GM23338 (cell line): ENCODE results near the gene THADA. TPM values are rescaled to one million over a fixed set of nuclear protein-coding genes. Genes with fewer than 3 reads are reported as not detected.

Experiments used
- ATAC-seq: fragments of 200-7000 bp; cut with Tn5 transposase; 3 replicates; pipeline ENCODE4 v1.9.1; 2020
- DNase-seq: peaks from one replicate; pipeline ENCODE4 v3.0.0-alpha.2; 2015; ENCODE audit warnings: low spot score
- H2AFZ ChIP-seq: fragments of 200-600 bp; sonication (generic); 2 replicates; pipeline ENCODE4 v1.8.0; 2016; ENCODE audit warnings: antibody characterized with exemption, mild to moderate bottlenecking, moderate library complexity
- H3F3A ChIP-seq: fragments of 200-600 bp; sonication (generic); replicated peaks from 2 replicates; pipeline ENCODE4 v1.8.0; 2017; ENCODE audit warnings: antibody characterized with exemption, mixed run types, low read depth
- H3K27ac ChIP-seq: fragments of 200-600 bp; sonication (generic); 2 replicates; pipeline ENCODE4 v1.6.1; 2016; ENCODE audit warnings: low read depth
- H3K27me3 ChIP-seq: fragments of 200-600 bp; sonication (generic); 2 replicates; pipeline ENCODE4 v1.8.0; 2016; ENCODE audit warnings: mild to moderate bottlenecking, mixed run types, moderate library complexity; ENCODE audit not compliant: insufficient read depth
- H3K36me3 ChIP-seq: fragments of 200-600 bp; sonication (generic); 2 replicates; pipeline ENCODE4 v1.8.0; 2016; ENCODE audit warnings: mild to moderate bottlenecking; ENCODE audit not compliant: insufficient read depth
- H3K4me1 ChIP-seq: fragments of 200-600 bp; sonication (generic); 2 replicates; pipeline ENCODE4 v1.8.0; 2016; ENCODE audit warnings: mild to moderate bottlenecking, moderate library complexity; ENCODE audit not compliant: insufficient read depth
- H3K4me2 ChIP-seq: fragments of 200-600 bp; sonication (generic); 2 replicates; pipeline ENCODE4 v1.7.1; 2017; ENCODE audit warnings: mixed run types
- H3K4me3 ChIP-seq: fragments of 200-600 bp; sonication (generic); 2 replicates; pipeline ENCODE4 v1.6.1; 2016; ENCODE audit warnings: mixed run types
- H3K79me2 ChIP-seq: fragments of 200-600 bp; sonication (generic); replicated peaks from 2 replicates; pipeline ENCODE4 v1.8.0; 2017; ENCODE audit warnings: mild to moderate bottlenecking; ENCODE audit not compliant: insufficient read depth
- H3K9me2 ChIP-seq: fragments of 200-600 bp; sonication (generic); 2 replicates; pipeline ENCODE4 v1.8.0; 2017; ENCODE audit not compliant: insufficient read depth
- H4K20me1 ChIP-seq: fragments of 200-600 bp; sonication (generic); replicated peaks from 2 replicates; pipeline ENCODE4 v1.8.0; 2017; ENCODE audit warnings: mild to moderate bottlenecking; ENCODE audit not compliant: insufficient read depth
- H3K27ac Mint-ChIP-seq: 2 replicates; pipeline ENCODE4 v1.8.0; 2020; ENCODE audit warnings: inconsistent platforms, mild to moderate bottlenecking, moderate library complexity, mixed read lengths
- H3K27me3 Mint-ChIP-seq: 3 replicates; pipeline ENCODE4 v1.8.0; 2022; ENCODE audit warnings: low read depth, mild to moderate bottlenecking, moderate library complexity, mixed read lengths, inconsistent platforms; ENCODE audit not compliant: insufficient read depth, poor library complexity
- H3K36me3 Mint-ChIP-seq: 3 replicates; pipeline ENCODE4 v1.8.0; 2021; ENCODE audit warnings: low read depth, mild to moderate bottlenecking, inconsistent platforms, moderate library complexity, mixed read lengths
- H3K4me1 Mint-ChIP-seq: 3 replicates; pipeline ENCODE4 v1.8.0; 2020; ENCODE audit warnings: mild to moderate bottlenecking, inconsistent platforms, mixed read lengths
- H3K4me3 Mint-ChIP-seq: 3 replicates; pipeline ENCODE4 v1.8.0; 2021; ENCODE audit warnings: moderate library complexity, mild to moderate bottlenecking, inconsistent platforms, mixed read lengths
- H3K9me3 Mint-ChIP-seq: 3 replicates; pipeline ENCODE4 v1.8.0; 2020; ENCODE audit warnings: moderate library complexity, mild to moderate bottlenecking, inconsistent platforms, mixed read lengths
- CTCF ChIP-seq, 2 experiments: fragments of 200-600 bp in 1 of 2; sonication (generic) in 1 of 2; conservative IDR thresholded peaks; 2 replicates each; pipeline versions ENCODE4 v1.5.1 to v1.6.1; 2016 to 2017; ENCODE audit warnings: antibody characterized with exemption in 2 of 2, low read depth in 2 of 2, mild to moderate bottlenecking in 2 of 2, moderate library complexity in 1 of 2
- ETS1 ChIP-seq: IDR thresholded peaks from 2 replicates; pipeline ENCODE4 v1.6.1; 2016; ENCODE audit warnings: antibody characterized with exemption
- EZH2phosphoT487 ChIP-seq: fragments of 200-600 bp; sonication (generic); IDR thresholded peaks from one replicate; pipeline ENCODE4 v1.8.1; 2018; ENCODE audit warnings: antibody characterized with exemption; ENCODE audit not compliant: unreplicated experiment
- JUNB ChIP-seq: IDR thresholded peaks from one replicate; pipeline ENCODE4 v1.6.1; 2016; ENCODE audit warnings: antibody characterized with exemption; ENCODE audit not compliant: unreplicated experiment
- NANOG ChIP-seq: IDR thresholded peaks from 2 replicates; pipeline ENCODE4 v1.6.1; 2016; ENCODE audit warnings: antibody characterized with exemption, borderline replicate concordance
- POLR2AphosphoS5 ChIP-seq: IDR thresholded peaks from 2 replicates; pipeline ENCODE4 v1.6.1; 2016; ENCODE audit warnings: antibody characterized with exemption, low read depth
- REST ChIP-seq: IDR thresholded peaks from one replicate; pipeline ENCODE4 v1.6.1; 2018; ENCODE audit warnings: antibody characterized with exemption; ENCODE audit not compliant: unreplicated experiment
- STAT1 ChIP-seq: IDR thresholded peaks from one replicate; pipeline ENCODE4 v1.6.1; 2016; ENCODE audit warnings: antibody characterized with exemption; ENCODE audit not compliant: unreplicated experiment
- ZNF114 ChIP-seq: fragments of 250-450 bp; sonication (Bioruptor Pico); IDR thresholded peaks from 2 replicates; pipeline ENCODE4 v1.5.0; 2020; ENCODE audit warnings: mild to moderate bottlenecking, moderate library complexity
- ZNF331 ChIP-seq: fragments of 250-450 bp; sonication (Bioruptor Pico); IDR thresholded peaks from 2 replicates; pipeline ENCODE4 v1.5.0; 2020; ENCODE audit warnings: low read depth, mild to moderate bottlenecking, moderate library complexity
- ZNF462 ChIP-seq: fragments of 250-450 bp; sonication (Bioruptor Pico); IDR thresholded peaks from 2 replicates; pipeline ENCODE4 v1.5.0; 2020; ENCODE audit warnings: mild to moderate bottlenecking, moderate library complexity
- polyA plus RNA-seq: library from polyadenylated mRNA; unstranded; fragments of >200 nt; fragmentation: Nextera tagmentation; extraction: Ambion mirVana; gene quantifications from 2 replicates; pipeline ENCODE4 v1.2.1, GENCODE V29; 2016
- total RNA-seq: library from RNA; depleted of rRNA; stranded (reverse); fragments of >200 nt; shearing (Covaris generic); gene quantifications from 2 replicates; pipeline ENCODE4 v1.2.3, GENCODE V29; 2014

Gene THADA
- total and polyA plus RNA-seq, 2 experiments from 2014 or later = 17.0 to 30.7 TPM

- Histone ChIP-seq H3K27ac (no peak overlapping the region), H3K9me2 (no peaks in the 10 kb centered on the region), H3K4me3 (no peak overlapping the region), H3K36me3 (no peaks in the 10 kb centered on the region), H3K79me2 (no peaks in the 10 kb centered on the region), H3F3A (no peaks in the 10 kb centered on the region), H4K20me1 (no peaks in the 10 kb centered on the region), H3K27me3 (no peaks in the 10 kb centered on the region), H3K4me2 (no peak overlapping the region), H2AFZ (no peak overlapping the region), H3K4me1 (no peaks in the 10 kb centered on the region)
- no peak for DNase-seq
- Mint-ChIP-seq H3K27me3 (peaks cover 1% of the 10 kb centered on the region), H3K4me3 (no peak overlapping the region), H3K9me3 (no peaks in the 10 kb centered on the region), H3K4me1 (no peaks in the 10 kb centered on the region), H3K27ac (no peak overlapping the region), H3K36me3 (no peaks in the 10 kb centered on the region)
- no peak for ATAC-seq
- TF ChIP-seq JUNB = no peak
- no peak for TF ChIP-seq ZNF462 (CRISPR knock-in tag)
- TF ChIP-seq ZNF114 (CRISPR knock-in tag) = no peak
- no peak for TF ChIP-seq STAT1
- TF ChIP-seq ZNF331 (CRISPR knock-in tag) = no peak
- no peak for TF ChIP-seq CTCF (conservative IDR thresholded peaks at IDR 0.05; ENCODE audit: low read depth in 2 of 2)
- no peak for TF ChIP-seq POLR2AphosphoS5
- no peak for TF ChIP-seq EZH2phosphoT487
- TF ChIP-seq REST = no peak
- no peak for TF ChIP-seq NANOG
- no peak for TF ChIP-seq ETS1
Measured at GRCh38 chr2:43475922-43476321, 119.9 kb downstream of the THADA start.
